GM21717 (cell line): ENCODE data around the gene KCNQ5.

ENCODE experiments used
- ATAC-seq: cut with Tn5 transposase; IDR thresholded peaks from one replicate; pipeline ENCODE4 v1.9.1; 2021; ENCODE audit warnings: mild to moderate bottlenecking, moderate library complexity; ENCODE audit not compliant: unreplicated experiment

Gene KCNQ5

GRCh38 chr6:73086726-73087125 is 464.9 kb downstream of the KCNQ5 start:
- ATAC-seq = no peak

DNA sequence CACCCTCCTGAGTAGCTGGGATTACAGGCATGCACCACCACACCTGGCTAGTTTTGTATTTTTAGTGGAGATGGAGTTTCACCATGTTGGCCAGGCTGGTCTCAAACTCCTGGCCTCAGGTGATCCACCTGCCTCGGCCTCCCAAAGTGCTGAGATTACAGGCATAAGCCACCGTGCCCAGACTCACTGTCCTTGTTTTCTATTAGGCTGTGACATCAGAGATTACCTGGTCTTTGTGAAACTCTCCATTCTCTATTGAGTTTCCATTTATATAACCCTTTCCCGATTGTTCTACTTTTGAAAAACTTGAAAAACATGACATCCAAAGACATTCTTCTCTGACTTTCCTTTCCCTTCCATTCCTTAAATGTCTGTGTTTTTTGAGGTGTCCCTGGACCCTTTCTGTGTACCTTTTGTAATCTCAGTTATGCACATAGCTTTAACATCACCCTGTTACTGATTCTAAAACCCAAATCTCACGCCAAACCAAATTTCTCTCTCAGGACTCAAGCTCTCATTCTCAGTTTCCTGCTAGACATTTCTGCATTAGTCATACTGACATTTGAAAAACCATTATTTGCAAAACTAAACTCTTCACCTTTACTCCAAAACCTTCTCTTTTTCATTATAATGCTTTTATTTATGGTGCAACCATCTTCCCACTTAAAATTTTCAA is 466.4 kb downstream of the KCNQ5 start:
- ATAC-seq = peak; percentile 73

DNA sequence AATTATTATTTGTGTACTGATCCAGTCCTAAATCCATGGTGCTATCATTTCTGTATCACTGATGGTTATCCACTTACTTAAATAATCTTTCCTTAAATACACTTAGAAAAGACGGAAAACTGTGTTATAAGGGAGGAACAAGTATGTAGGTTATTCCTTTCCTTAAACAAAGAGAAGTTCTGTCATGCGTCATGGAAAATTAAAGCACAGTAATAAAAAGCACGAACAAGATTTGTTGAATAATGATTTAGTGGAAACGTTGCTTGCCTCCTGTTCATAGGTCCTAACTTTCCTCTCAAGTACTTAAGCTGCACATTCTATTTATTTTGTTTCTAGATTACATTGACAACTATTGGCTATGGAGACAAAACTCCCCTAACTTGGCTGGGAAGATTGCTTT is 483.1 kb downstream of the KCNQ5 start:
- ATAC-seq = no peak

- ATAC-seq = no peak
Observed at GRCh38 chr6:73107016-73107415, 485.2 kb downstream of the KCNQ5 start.

DNA sequence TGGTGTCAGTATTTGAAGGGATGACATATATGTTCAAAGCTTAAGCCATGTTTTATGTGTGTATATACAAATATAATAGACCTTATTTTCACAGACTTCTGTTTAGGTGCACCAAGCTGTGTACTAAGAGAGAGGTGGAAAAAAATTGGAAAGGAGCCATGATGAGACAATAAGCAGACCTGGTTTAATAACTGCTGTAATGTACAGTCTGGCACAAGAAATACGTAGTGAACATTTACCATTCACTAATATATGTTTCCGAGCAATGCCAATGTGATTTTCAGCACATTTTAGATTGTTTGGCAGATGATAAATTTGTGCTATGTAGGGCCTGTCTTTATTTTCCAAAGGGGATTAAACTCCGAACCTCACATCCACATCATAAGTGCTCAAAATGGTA is 487.1 kb downstream of the KCNQ5 start:
- no peak for ATAC-seq

- ATAC-seq = no peak
Observed at GRCh38 chr6:73109659-73110058, 487.8 kb downstream of the KCNQ5 start.

DNA sequence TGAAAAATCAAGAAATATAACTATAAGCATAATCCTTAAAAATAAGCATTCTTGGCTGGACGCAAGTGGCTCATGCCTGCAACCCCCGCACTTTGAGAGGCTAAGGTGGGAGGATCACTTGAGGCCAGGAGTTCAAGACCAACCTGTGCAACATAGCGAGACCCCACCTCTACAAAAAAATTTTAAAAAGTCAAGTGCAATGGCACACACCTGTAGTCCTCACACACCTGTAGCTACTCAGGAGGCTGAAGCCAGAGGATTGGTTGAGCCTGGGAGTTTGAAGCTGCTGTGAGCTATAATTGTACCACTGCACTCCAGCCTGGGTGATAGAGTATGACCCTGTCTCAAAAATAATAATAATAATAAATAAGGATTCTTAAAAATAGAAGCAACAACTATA is 494.5 kb downstream of the KCNQ5 start:
- ATAC-seq = no peak

DNA sequence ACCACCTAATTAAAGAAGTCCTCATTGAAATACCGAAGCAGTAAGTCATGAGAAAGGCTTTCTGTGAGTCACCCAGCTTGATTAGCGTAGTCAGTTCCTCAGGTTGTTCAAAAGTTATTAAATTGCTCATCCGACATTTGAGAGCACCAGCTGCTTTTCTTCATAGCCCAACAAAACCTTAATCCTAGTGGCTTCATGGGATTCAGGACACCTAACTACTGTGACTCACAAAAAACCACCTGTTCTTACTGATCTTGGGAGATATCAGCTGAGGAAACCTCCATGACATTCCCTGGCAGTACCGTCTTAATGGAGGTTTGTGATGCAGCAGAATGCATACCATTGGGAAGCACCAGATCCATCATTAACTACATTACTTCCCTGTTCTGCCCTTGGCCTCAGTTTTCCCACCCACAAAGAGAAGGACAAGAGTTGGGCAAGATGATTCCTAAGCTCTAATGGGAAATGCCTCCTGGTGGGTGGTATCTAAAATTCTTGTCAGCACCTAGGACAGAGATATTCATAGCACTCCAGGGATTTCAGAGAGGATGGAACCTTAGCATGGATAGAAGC is 499.6 kb downstream of the KCNQ5 start:
- ATAC-seq = no peak

- ATAC-seq = peak; percentile 82
Observed at GRCh38 chr6:73123632-73124329, 501.9 kb downstream of the KCNQ5 start.

DNA sequence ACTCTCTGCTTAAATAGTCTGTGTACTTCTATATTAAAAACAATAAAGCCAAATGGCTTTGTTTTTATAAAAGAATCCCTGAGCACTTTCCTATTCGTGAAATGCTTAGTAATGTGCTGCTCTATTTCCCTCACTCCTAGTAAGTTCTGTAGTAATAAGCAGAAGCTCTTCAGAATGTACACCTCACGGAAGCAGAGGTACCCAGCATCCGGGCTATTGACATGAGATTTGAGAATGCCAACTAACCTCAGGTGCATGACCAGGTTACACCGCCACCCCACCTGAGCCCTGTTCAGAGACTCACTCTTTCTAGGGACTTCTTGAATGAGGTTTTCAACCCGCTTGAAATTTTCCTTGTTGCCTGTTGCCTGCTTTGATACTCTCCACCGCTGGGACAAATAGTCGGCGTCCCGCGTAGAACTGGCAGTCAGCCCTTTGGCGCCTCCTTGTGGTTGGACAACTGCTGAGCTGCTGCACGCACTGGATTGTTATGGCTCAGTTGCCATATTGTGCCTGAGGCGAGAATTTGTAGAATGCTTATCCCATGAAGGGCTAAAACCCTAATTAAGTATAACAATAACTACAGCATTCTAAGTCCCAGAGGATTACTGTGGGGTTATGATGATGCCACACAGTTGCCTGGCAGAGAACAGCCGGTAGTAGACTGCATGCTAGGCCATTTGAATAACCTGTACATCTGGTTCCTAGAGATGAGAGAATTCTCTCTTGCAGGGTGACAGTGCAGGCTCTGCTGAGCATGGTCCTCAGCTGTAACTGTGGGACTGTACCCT is 508.0 kb downstream of the KCNQ5 start:
- peak; percentile 96 for ATAC-seq

DNA sequence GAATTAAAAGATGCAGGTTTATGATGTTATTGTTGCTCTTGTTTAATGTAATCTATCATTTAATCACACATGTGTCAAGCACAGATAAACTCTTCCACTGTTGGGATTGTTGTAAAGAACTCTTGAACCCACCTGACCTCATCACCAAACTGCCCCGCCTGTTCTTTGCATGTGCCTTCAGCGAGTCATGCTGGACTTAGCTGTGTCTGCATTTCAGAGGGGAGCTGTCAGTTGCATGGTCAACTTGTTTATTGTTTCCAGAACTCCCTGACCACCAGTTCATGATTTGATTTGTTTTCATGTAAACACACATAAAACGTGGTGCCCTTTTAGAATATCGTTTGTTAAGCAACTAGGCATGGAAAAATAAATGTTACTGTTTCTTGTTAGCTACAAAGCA is 509.8 kb downstream of the KCNQ5 start:
- no peak for ATAC-seq

GRCh38 chr6:73134588-73134987 is 512.7 kb downstream of the KCNQ5 start:
- ATAC-seq = no peak

GRCh38 chr6:73139681-73140383 is 518.0 kb downstream of the KCNQ5 start:
- no peak for ATAC-seq

DNA sequence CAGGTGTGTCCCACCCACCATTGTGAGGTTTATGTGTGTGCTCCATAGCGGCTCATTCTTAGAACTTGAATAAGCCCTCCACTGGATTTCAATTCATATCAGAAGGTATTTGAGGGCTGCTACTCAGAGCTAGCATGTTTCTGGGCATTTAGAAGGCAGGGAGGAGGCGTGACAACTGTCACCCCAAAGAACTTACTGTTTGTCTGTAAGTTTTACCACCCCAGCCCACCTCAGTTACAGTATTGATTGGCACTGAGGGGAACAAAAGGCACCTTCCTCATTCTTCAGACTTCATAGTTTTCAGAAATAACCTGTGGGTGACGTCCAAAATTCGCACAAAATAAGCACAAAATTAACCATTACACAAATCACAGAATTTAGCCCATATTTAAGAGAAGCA is 521.7 kb downstream of the KCNQ5 start:
- no peak for ATAC-seq

DNA sequence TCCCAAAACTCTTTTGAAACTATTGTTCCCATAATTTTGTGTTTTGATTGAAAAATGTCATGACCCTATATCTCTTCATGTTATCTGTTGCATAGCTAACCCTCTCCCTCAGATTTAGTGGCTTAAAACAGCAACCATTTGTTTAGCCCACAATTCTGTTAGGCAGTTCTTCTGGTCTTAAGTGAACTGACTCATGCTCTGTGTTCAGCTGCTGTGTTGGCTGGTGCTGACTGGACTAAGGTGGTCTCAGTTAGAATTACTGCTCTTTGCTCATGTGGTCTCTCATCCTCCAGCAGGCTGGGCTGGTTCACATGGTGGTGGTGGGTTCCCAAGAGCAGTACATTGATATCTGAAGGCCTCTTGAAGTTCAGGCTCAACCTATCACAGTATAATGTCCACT is 522.7 kb downstream of the KCNQ5 start:
- no peak for ATAC-seq

DNA sequence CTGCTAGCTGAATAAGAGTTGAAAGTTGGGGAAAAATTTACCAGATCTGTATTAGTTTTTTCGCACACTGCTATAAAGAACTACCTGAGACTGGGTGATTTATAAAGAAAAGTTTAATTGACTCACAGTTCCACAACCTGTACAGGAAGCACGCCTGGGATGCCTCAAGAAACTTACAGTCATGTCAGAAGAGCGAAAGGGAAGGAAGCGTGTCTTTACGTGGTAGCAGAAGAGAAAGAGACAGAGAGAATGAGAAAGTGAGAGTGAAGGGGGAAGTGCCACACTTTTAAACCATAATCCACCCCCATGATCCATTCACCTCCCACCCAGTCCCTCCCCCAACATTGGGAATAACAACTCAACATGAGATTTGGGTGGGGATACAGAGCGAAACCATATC is 523.8 kb downstream of the KCNQ5 start:
- ATAC-seq = peak; percentile 75

- no peak for ATAC-seq
Observed at GRCh38 chr6:73151732-73152131, 529.9 kb downstream of the KCNQ5 start.

- no peak for ATAC-seq
Observed at GRCh38 chr6:73152556-73152955, 530.7 kb downstream of the KCNQ5 start.

DNA sequence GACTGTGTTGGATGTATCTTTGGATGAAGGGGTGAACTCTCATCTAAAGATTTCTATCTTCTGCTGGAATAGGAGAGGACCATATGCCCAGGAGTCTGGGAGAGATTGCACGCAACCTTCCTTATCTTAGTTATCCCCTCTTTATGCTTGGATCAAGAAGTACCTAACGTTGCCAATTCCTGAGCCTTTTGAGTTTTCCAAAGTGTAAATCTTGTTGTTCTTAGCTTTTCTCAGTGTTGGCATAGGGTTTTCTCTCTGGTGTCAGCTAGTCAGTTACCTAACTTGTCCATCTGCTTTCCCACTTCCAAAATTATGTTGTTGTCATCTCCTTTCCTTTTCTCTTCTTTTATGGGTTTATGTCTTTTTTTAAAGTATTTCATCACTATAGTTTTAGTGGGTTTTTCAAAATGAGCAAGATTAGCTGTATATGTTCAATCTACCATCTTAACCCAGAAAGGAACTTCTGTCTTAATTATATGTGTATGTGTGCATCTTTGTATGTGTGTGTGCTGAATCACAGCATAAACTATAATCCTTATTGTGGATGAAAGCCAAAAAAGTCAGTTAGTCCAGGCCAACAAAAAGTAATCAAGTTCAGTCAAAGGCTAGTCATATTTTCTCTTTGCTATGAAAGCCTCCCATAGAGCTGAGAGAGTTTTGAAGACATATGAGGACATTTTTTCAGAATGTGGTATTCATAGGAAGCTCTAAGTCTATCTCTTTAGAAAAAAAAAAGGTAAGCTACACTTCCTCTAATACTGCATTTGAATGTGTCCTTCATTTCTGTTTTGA is 531.3 kb downstream of the KCNQ5 start:
- no peak for ATAC-seq
